WTC11 (cell line): ENCODE results near the gene ZSCAN5C. TPM values are rescaled to one million over a fixed set of nuclear protein-coding genes. Genes with fewer than 3 reads are reported as not detected.

Experiments used
- ATAC-seq: fragments of 200-7000 bp; cut with Tn5 transposase; 2 replicates; pipeline ENCODE4 v1.10.0; 2021; ENCODE audit warnings: mild to moderate bottlenecking, moderate library complexity
- CTCF ChIA-PET: fragments of 300-600 bp; sonication (Branson Sonifier 250); formaldehyde crosslinking; loops from one replicate; lab custom pipeline; 2021; ENCODE audit warnings: antibody characterized with exemption; lab: Charles Lee
- POLR2A ChIA-PET: fragments of 350-600 bp; sonication (Branson Sonifier 250); formaldehyde crosslinking; loops from one replicate; lab custom pipeline; 2021; ENCODE audit warnings: antibody characterized with exemption; lab: Charles Lee
- DNase-seq: peaks from one replicate; pipeline ENCODE4 v3.0.0; 2021; ENCODE audit warnings: low spot score
- H3K27ac Mint-ChIP-seq: 2 replicates; pipeline ENCODE4 v1.8.0; 2021; ENCODE audit warnings: mixed read lengths
- H3K27me3 Mint-ChIP-seq: 2 replicates; pipeline ENCODE4 v1.8.0; 2021; ENCODE audit warnings: low read depth, mild to moderate bottlenecking, moderate library complexity, mixed read lengths
- H3K36me3 Mint-ChIP-seq: 2 replicates; pipeline ENCODE4 v1.8.0; 2021; ENCODE audit warnings: mixed read lengths
- H3K4me1 Mint-ChIP-seq: 2 replicates; pipeline ENCODE4 v1.8.0; 2022; ENCODE audit warnings: mixed read lengths
- H3K4me3 Mint-ChIP-seq: 2 replicates; pipeline ENCODE4 v1.8.0; 2021; ENCODE audit warnings: mild to moderate bottlenecking, moderate library complexity, mixed read lengths
- H3K9me3 Mint-ChIP-seq: 2 replicates; pipeline ENCODE4 v1.8.0; 2021; ENCODE audit warnings: mixed read lengths
- AR ChIP-seq: fragments of 250-450 bp; sonication (Bioruptor Pico); IDR thresholded peaks from 2 replicates; pipeline ENCODE4 v1.9.0; 2021; ENCODE audit warnings: mild to moderate bottlenecking
- ATF1 ChIP-seq: sonication (generic); formaldehyde crosslinking; IDR thresholded peaks from 2 replicates; pipeline ENCODE4 v1.8.1; 2023; ENCODE audit warnings: mild to moderate bottlenecking, moderate library complexity, missing genetic modification reagents
- ATF2 ChIP-seq: sonication (generic); formaldehyde crosslinking; IDR thresholded peaks from 2 replicates; pipeline ENCODE4 v1.8.1; 2022; ENCODE audit warnings: low read depth, missing genetic modification reagents, borderline replicate concordance
- ATF6 ChIP-seq: sonication (generic); formaldehyde crosslinking; IDR thresholded peaks from 2 replicates; pipeline ENCODE4 v1.8.1; 2023; ENCODE audit warnings: mild to moderate bottlenecking, missing genetic modification reagents
- CBFB ChIP-seq: sonication (generic); formaldehyde crosslinking; IDR thresholded peaks from 2 replicates; pipeline ENCODE4 v1.8.1; 2022; ENCODE audit warnings: mild to moderate bottlenecking, low read depth, missing genetic modification reagents
- ESRRA ChIP-seq: sonication (generic); formaldehyde crosslinking; IDR thresholded peaks from 2 replicates; pipeline ENCODE4 v1.8.1; 2022; ENCODE audit warnings: mild to moderate bottlenecking, missing genetic modification reagents, borderline replicate concordance
- FOXP1 ChIP-seq: sonication (generic); formaldehyde crosslinking; IDR thresholded peaks from 2 replicates; pipeline ENCODE4 v1.8.0; 2022; ENCODE audit warnings: missing genetic modification reagents, mild to moderate bottlenecking, moderate library complexity, borderline replicate concordance
- GTF2I ChIP-seq: fragments of 250-450 bp; sonication (Bioruptor Pico); conservative IDR thresholded peaks from 2 replicates; pipeline ENCODE4 v1.4.0; 2021; ENCODE audit warnings: mild to moderate bottlenecking
- JAZF1 ChIP-seq: fragments of 250-450 bp; sonication (Bioruptor Pico); IDR thresholded peaks from 2 replicates; pipeline ENCODE4 v1.9.0; 2021; ENCODE audit warnings: moderate library complexity, mild to moderate bottlenecking, inconsistent platforms
- MAX ChIP-seq: sonication (generic); formaldehyde crosslinking; IDR thresholded peaks from 2 replicates; pipeline ENCODE4 v1.8.0; 2022; ENCODE audit warnings: mild to moderate bottlenecking, missing genetic modification reagents
- NFE2L1 ChIP-seq: sonication (generic); formaldehyde crosslinking; IDR thresholded peaks from 2 replicates; pipeline ENCODE4 v1.8.1; 2023; ENCODE audit warnings: missing genetic modification reagents
- NR2C2 ChIP-seq: sonication (generic); formaldehyde crosslinking; IDR thresholded peaks from 2 replicates; pipeline ENCODE4 v1.8.0; 2022; ENCODE audit warnings: mild to moderate bottlenecking, missing genetic modification reagents
- OVOL2 ChIP-seq: fragments of 250-450 bp; sonication (Bioruptor Pico); IDR thresholded peaks from 2 replicates; pipeline ENCODE4 v1.9.0; 2021; ENCODE audit warnings: mild to moderate bottlenecking, borderline replicate concordance
- PREB ChIP-seq: sonication (generic); formaldehyde crosslinking; IDR thresholded peaks from 2 replicates; pipeline ENCODE4 v1.8.1; 2022; ENCODE audit warnings: mild to moderate bottlenecking, missing genetic modification reagents, moderate library complexity, borderline replicate concordance
- SMAD3 ChIP-seq: sonication (generic); formaldehyde crosslinking; IDR thresholded peaks from 2 replicates; pipeline ENCODE4 v1.8.0; 2022; ENCODE audit warnings: missing genetic modification reagents, mild to moderate bottlenecking, borderline replicate concordance
- SMAD4 ChIP-seq: sonication (generic); formaldehyde crosslinking; IDR thresholded peaks from 2 replicates; pipeline ENCODE4 v1.8.0; 2022; ENCODE audit warnings: mild to moderate bottlenecking, missing genetic modification reagents
- ZNF263 ChIP-seq: sonication (generic); formaldehyde crosslinking; IDR thresholded peaks from 2 replicates; pipeline ENCODE4 v1.8.1; 2022; ENCODE audit warnings: low read depth, mild to moderate bottlenecking, moderate library complexity, missing genetic modification reagents
- ZNF416 ChIP-seq: fragments of 250-450 bp; sonication (Bioruptor Pico); IDR thresholded peaks from 2 replicates; pipeline ENCODE4 v1.9.0; 2021; ENCODE audit warnings: mild to moderate bottlenecking, inconsistent platforms
- ZNF512 ChIP-seq: sonication (generic); formaldehyde crosslinking; IDR thresholded peaks from 2 replicates; pipeline ENCODE4 v1.8.1; 2022; ENCODE audit warnings: missing genetic modification reagents, borderline replicate concordance
- total RNA-seq: library from RNA; stranded (reverse); gene quantifications from 3 replicates; pipeline ENCODE4 v1.2.3, GENCODE V29; 2021

Gene ZSCAN5C
- total RNA-seq, 1 experiment from 2014 or later = not detected

- POLR2A ChIA-PET = no interaction called here
- DNase-seq (no peak), ATAC-seq (peak; percentile 39; the same call in 1 of the 2 replicates)
- Mint-ChIP-seq H3K36me3 (no peaks in the 10 kb centered on the region), H3K27me3 (peaks cover 7% of the 10 kb centered on the region), H3K4me3 (no peak overlapping the region), H3K27ac (no peak overlapping the region), H3K4me1 (no peaks in the 10 kb centered on the region), H3K9me3 (no peaks in the 10 kb centered on the region)
- CTCF ChIA-PET = no interaction called here
- TF ChIP-seq OVOL2 (CRISPR knock-in tag) = no peak
- TF ChIP-seq ZNF512 = no peak
- TF ChIP-seq FOXP1 = no peak
- TF ChIP-seq ZNF416 = no peak
- TF ChIP-seq JAZF1 (CRISPR knock-in tag) = no peak
- no peak for TF ChIP-seq NFE2L1 (CRISPR knock-in tag)
- TF ChIP-seq MAX = no peak
- no peak for TF ChIP-seq ATF2 (CRISPR knock-in tag)
Measured at GRCh38 chr19:56189785-56190184, 12.3 kb upstream of the ZSCAN5C start.

GRCh38 chr19:56191115-56191514, 11.0 kb upstream of the ZSCAN5C start:
- ATAC-seq (peak; percentile 90), DNase-seq (peak; percentile 65)
- ChIA-PET POLR2A (no interaction called here), CTCF (no interaction called here)
- no peak overlapping the region for H3K27ac Mint-ChIP-seq
- H3K36me3 Mint-ChIP-seq = no peaks in the 10 kb centered on the region
- H3K4me3 Mint-ChIP-seq = no peak overlapping the region
- TF ChIP-seq CBFB = no peak
- no peak for TF ChIP-seq NR2C2
- no peak for TF ChIP-seq SMAD4
- TF ChIP-seq JAZF1 (CRISPR knock-in tag) = no peak
- TF ChIP-seq PREB = no peak
- no peak for TF ChIP-seq AR (CRISPR knock-in tag)
- no peak for TF ChIP-seq ESRRA (CRISPR knock-in tag)
- TF ChIP-seq GTF2I (CRISPR knock-in tag) = no peak
- TF ChIP-seq ATF1 = no peak
- no peak for TF ChIP-seq ATF6 (CRISPR knock-in tag)
- TF ChIP-seq SMAD3 (CRISPR knock-in tag) = no peak
- no peak for TF ChIP-seq ZNF263 (CRISPR knock-in tag)
- TF ChIP-seq, all 79 proteins: peak for 0
- peaks cover 4% of the 10 kb centered on the region; the same call in 1 of the 2 replicates for H3K27me3 Mint-ChIP-seq
- no peaks in the 10 kb centered on the region for H3K4me1 Mint-ChIP-seq
- no peaks in the 10 kb centered on the region for H3K9me3 Mint-ChIP-seq
